GM12878 (cell line): Measurements from ENCODE around the gene NECAB3.

Experiments
- BHLHE40 ChIP-seq, 2 experiments: fragments of 450-650 bp in 1 of 2; IDR thresholded peaks; 2 replicates each; pipeline ENCODE4 v1.6.1; 2011 to 2017; ENCODE audit warnings: low read depth in 2 of 2, borderline replicate concordance in 1 of 2, improper control_type of control experiment in 1 of 2, low read length in 1 of 2, mild to moderate bottlenecking in 1 of 2
- CBX3 ChIP-seq: fragments of 200-600 bp; sonication (generic); IDR thresholded peaks from 2 replicates; pipeline ENCODE4 v1.6.1; 2016; ENCODE audit warnings: low read depth, borderline replicate concordance
- CEBPB ChIP-seq, 2 experiments: fragments of 150-350 bp in 1 of 2; IDR thresholded peaks; 2 replicates each; pipeline ENCODE4 v1.6.1; 2012 to 2014; ENCODE audit warnings: low read depth in 2 of 2, low read length in 2 of 2, borderline replicate concordance in 1 of 2, inconsistent platforms in 1 of 2
- CTCF ChIP-seq, 3 experiments: IDR thresholded peaks in 2 of 3; conservative IDR thresholded peaks in 1 of 3; 2 replicates each; pipeline ENCODE4 v1.5.1; 2011; ENCODE audit warnings: low read depth in 3 of 3, low read length in 3 of 3, mild to moderate bottlenecking in 3 of 3, control low read depth in 2 of 3, moderate library complexity in 2 of 3, inconsistent platforms in 1 of 3, mixed read lengths in 1 of 3; ENCODE audit not compliant: control insufficient read depth in 2 of 3, insufficient read depth in 1 of 3; ENCODE audit errors: extremely low read depth in 1 of 3
- EP300 ChIP-seq, 2 experiments: fragments of 150-350 bp in 1 of 2; IDR thresholded peaks; 2 replicates each; pipeline ENCODE4 v1.6.1; 2011 to 2012; ENCODE audit warnings: low read depth in 2 of 2, low read length in 2 of 2, borderline replicate concordance in 1 of 2, improper control_type of control experiment in 1 of 2, inconsistent platforms in 1 of 2; ENCODE audit not compliant: control insufficient read depth in 1 of 2
- GABPA ChIP-seq: IDR thresholded peaks from 2 replicates; pipeline ENCODE4 v1.6.1; 2014; ENCODE audit warnings: antibody characterized with exemption, low read depth, mild to moderate bottlenecking, inconsistent platforms
- POLR2A ChIP-seq: IDR thresholded peaks from 2 replicates; pipeline ENCODE4 v1.6.1; 2011; ENCODE audit warnings: low read depth, mild to moderate bottlenecking, low read length
- POLR2AphosphoS5 ChIP-seq: IDR thresholded peaks from 2 replicates; pipeline ENCODE4 v1.6.1; 2011; ENCODE audit warnings: mild to moderate bottlenecking, low read length, inconsistent platforms
- REST ChIP-seq: IDR thresholded peaks from 2 replicates; pipeline ENCODE4 v1.6.1; 2012; ENCODE audit warnings: mild to moderate bottlenecking, low read depth, low read length
- SRF ChIP-seq, 2 experiments: IDR thresholded peaks; 2 replicates each; pipeline ENCODE4 v1.6.1; 2011; ENCODE audit warnings: low read depth in 2 of 2, low read length in 2 of 2, mild to moderate bottlenecking in 1 of 2, moderate library complexity in 1 of 2
- ZBTB4 ChIP-seq: fragments of 450-650 bp; formaldehyde crosslinking; IDR thresholded peaks from 2 replicates; pipeline ENCODE4 v1.4.0; 2022; ENCODE audit warnings: mild to moderate bottlenecking, moderate library complexity

GRCh38 chr20:33673410-33674293 is 576 bp downstream of the NECAB3 start:
- no peak for TF ChIP-seq POLR2AphosphoS5
- no peak for TF ChIP-seq BHLHE40 (IDR thresholded peaks at IDR 0.05; ENCODE audit: borderline replicate concordance in 1 of 2, low read depth in 2 of 2, low read length in 1 of 2)
- TF ChIP-seq SRF (IDR thresholded peaks at IDR 0.05; ENCODE audit: low read depth in 2 of 2, low read length in 2 of 2), result no peak
- no peak for TF ChIP-seq CTCF (IDR thresholded peaks at IDR 0.05 in 2 of 3, conservative IDR thresholded peaks at IDR 0.05 in 1 of 3; ENCODE audit: control insufficient read depth in 2 of 3, extremely low read depth in 1 of 3, insufficient read depth in 1 of 3, low read depth in 3 of 3, low read length in 3 of 3)
- no peak for TF ChIP-seq EP300 (IDR thresholded peaks at IDR 0.05; ENCODE audit: borderline replicate concordance in 1 of 2, control insufficient read depth in 1 of 2, low read depth in 2 of 2, low read length in 2 of 2)
- TF ChIP-seq CEBPB (IDR thresholded peaks at IDR 0.05; ENCODE audit: borderline replicate concordance in 1 of 2, low read depth in 2 of 2, low read length in 2 of 2), result no peak
- no peak for TF ChIP-seq POLR2A
- no peak for TF ChIP-seq CBX3
- no peak for TF ChIP-seq GABPA
- no peak for TF ChIP-seq REST
- TF ChIP-seq ZBTB4 (CRISPR knock-in tag), result no peak
